Kidney (tissue), 14 donors: Measurements from ENCODE around the gene MPDZ. TPM values are rescaled to one million over a fixed set of nuclear protein-coding genes. Genes with fewer than 3 reads are reported as not detected.

Experiments
- DNase-seq, 5 donors: peaks; one replicate each; pipeline ENCODE4 v3.0.0-alpha.2; 2013 to 2020
- FAIRE-seq: peaks from 2 replicates; lab custom pipeline; 2012; peaks lifted over from hg19 to GRCh38; lab: Jason Lieb, UNC
- H3K27ac ChIP-seq, 2 donors: one replicate each; pipeline ENCODE4 v1.7.0; 2013; ENCODE audit warnings: low read depth in 2 of 2, low read length in 2 of 2, inconsistent platforms in 1 of 2
- H3K27me3 ChIP-seq: one replicate; pipeline ENCODE4 v1.7.1; 2013; ENCODE audit warnings: low read length, inconsistent platforms; ENCODE audit not compliant: control insufficient read depth, insufficient read depth
- H3K36me3 ChIP-seq, 3 donors: one replicate each; pipeline versions ENCODE4 v1.7.0 to v1.7.1; 2013; ENCODE audit warnings: low read length in 3 of 3, control low read depth in 1 of 3, inconsistent platforms in 1 of 3; ENCODE audit not compliant: insufficient read depth in 3 of 3, control insufficient read depth in 2 of 3
- H3K4me1 ChIP-seq, 3 donors: one replicate each; pipeline versions ENCODE4 v1.7.0 to v1.7.1; 2013; ENCODE audit warnings: low read length in 3 of 3, inconsistent platforms in 1 of 3, low read depth in 1 of 3; ENCODE audit not compliant: control insufficient read depth in 2 of 3, insufficient read depth in 2 of 3
- H3K4me3 ChIP-seq, 3 donors: one replicate each; pipeline versions ENCODE4 v1.7.0 to v1.8.1; 2013; ENCODE audit warnings: low read length in 3 of 3, control low read depth in 1 of 3, inconsistent platforms in 1 of 3
- H3K9ac ChIP-seq, 3 donors: one replicate each; pipeline versions ENCODE4 v1.7.0 to v1.7.1; 2013; ENCODE audit warnings: low read length in 3 of 3, control low read depth in 1 of 3, inconsistent platforms in 1 of 3
- H3K9me3 ChIP-seq, 3 donors: one replicate each; pipeline versions ENCODE4 v1.7.0 to v1.7.1; 2013; ENCODE audit warnings: low read length in 3 of 3, control low read depth in 1 of 3, inconsistent platforms in 1 of 3; ENCODE audit not compliant: control insufficient read depth in 2 of 3, insufficient read depth in 1 of 3
- CTCF ChIP-seq: IDR thresholded peaks from 3 replicates; pipeline ENCODE4 v1.5.1; 2012; ENCODE audit warnings: mild to moderate bottlenecking, moderate library complexity, borderline replicate concordance; ENCODE audit not compliant: insufficient read depth; ENCODE audit errors: extremely low read depth
- intact Hi-C: fragments of 100-400 bp; cut with DNase I; formaldehyde crosslinking; loops from one replicate; pipeline ENCODE4 v1.11.1; 2022
- polyA plus RNA-seq: library from polyadenylated mRNA; stranded (reverse); fragments of 350-450 nt; fragmentation: Illumina TruSeq; extraction: RNeasy Lipid Tissue Mini Kit (QIAGEN cat#74804); gene quantifications from one replicate; pipeline ENCODE4 v1.2.3, GENCODE V29; 2014; ENCODE audit warnings: low read depth, low replicate concordance; ENCODE audit not compliant: insufficient read depth
- total RNA-seq: library from RNA; stranded (reverse); fragmentation: NEBNext Ultra II Directional; extraction: Animal tissue kit (Norgen Biotek cat#: 25700); gene quantifications from one replicate; pipeline ENCODE4 v1.2.1, GENCODE V29; 2021
- donor health status: control.
- donor health status: control.
- donor health status: control.
- donor health status: control.
- donor health status: control.
- donor health status: DM: yes; HTN: yes; CAD: no.
- donor health status: Normal renal cell carcinoma (clear cell type).

Gene MPDZ
- total and polyA plus RNA-seq, 2 donors from 2014 or later: 18.5 to 25.1 TPM

- Histone ChIP-seq H3K27me3 (no peaks in the 10 kb centered on the region), H3K4me3 (no peak overlapping the region), H3K27ac (no peak overlapping the region), H3K9ac (no peak overlapping the region), H3K4me1 (no peaks in the 10 kb centered on the region), H3K36me3 (no peaks in the 10 kb centered on the region), H3K9me3 (no peaks in the 10 kb centered on the region)
- no peak for DNase-seq
- no peak for FAIRE-seq
- intact Hi-C loops: no loop called here
- no peak for TF ChIP-seq CTCF
Measured at GRCh38 chr9:13095056-13095455, 184.4 kb downstream of the MPDZ start.

GRCh38 chr9:13090628-13091027 lies 188.9 kb downstream of the MPDZ start:
- FAIRE-seq (no peak), DNase-seq (no peak)
- intact Hi-C loops: no loop called here

GRCh38 chr9:13089666-13090065 lies 189.8 kb downstream of the MPDZ start:
- no peaks in the 10 kb centered on the region for H3K9me3 ChIP-seq
- H3K27me3 ChIP-seq: no peaks in the 10 kb centered on the region
- no peak overlapping the region for H3K27ac ChIP-seq
- no peaks in the 10 kb centered on the region for H3K4me1 ChIP-seq
- intact Hi-C loops: no loop called here
- DNase-seq (no peak), FAIRE-seq (no peak)
- TF ChIP-seq CTCF: no peak
- no peak overlapping the region for H3K4me3 ChIP-seq
- no peak overlapping the region for H3K9ac ChIP-seq
- H3K36me3 ChIP-seq: no peaks in the 10 kb centered on the region

More at GRCh38 chr9:13090628-13091027, 188.9 kb downstream of the MPDZ start:
- Histone ChIP-seq H3K4me1 (no peaks in the 10 kb centered on the region), H3K27ac (no peak overlapping the region), H3K4me3 (no peak overlapping the region), H3K36me3 (no peaks in the 10 kb centered on the region), H3K9me3 (no peaks in the 10 kb centered on the region), H3K27me3 (no peaks in the 10 kb centered on the region), H3K9ac (no peak overlapping the region)
- no peak for TF ChIP-seq CTCF
